Stimulated activated CD8-positive, alpha-beta memory T cell treated with anti-CD3 and anti-CD28 coated beads, Interleukin-4, amount 100 ng/mL, for 24 hours (primary cell): Measurements from ENCODE around the gene TBC1D22A.
"Not testable (repeated sequence)": the region's sequence is repeated elsewhere in the genome, so short reads cannot be mapped to it uniquely, and the experiment has no call there.

Experiments
- DNase-seq: peaks from one replicate; pipeline ENCODE4 v3.0.0-alpha.2; 2020; ENCODE audit warnings: low read depth

Gene TBC1D22A

DNA sequence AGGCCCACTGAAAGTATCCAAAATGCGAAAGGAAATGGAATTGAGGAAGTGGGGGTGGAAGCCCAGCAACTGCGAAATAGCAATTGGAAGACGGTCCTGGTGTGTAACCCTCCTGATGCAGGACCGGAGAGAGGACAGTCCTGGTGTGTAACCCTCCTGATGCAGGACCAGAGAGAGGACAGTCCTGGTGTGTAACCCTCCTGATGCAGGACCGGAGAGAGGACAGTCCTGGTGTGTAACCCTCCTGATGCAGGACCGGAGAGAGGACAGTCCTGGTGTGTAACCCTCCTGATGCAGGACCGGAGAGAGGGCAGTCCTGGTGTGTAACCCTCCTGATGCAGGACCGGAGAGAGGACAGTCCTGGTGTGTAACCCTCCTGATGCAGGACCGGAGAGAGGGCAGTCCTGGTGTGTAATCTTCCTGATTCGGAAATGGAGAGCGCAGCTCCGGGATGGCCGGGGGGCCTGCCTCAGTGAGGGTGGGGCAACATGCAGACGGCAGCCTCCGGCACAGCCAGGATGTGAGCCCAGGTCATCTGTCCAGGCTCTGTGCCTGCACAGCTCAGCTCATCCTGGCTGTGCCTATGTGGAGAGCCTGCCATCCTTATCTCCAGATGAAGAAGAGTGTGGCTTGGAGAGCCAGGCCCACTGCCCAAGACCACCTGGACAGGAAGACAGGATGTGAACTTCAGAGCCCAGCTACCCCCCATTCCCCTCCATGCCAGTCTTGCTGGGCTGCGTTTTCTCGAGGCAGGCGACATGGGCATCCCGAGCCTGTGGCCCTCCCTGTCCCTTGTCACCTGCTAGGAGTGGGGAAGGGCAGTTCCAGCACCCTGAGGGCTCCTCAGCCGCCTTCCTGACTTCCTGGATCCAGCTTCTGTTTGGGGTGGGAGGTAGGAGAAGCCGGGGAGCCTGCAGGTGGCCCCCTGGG is 408.3 kb downstream of the TBC1D22A start:
- not testable (repeated sequence) for DNase-seq

DNA sequence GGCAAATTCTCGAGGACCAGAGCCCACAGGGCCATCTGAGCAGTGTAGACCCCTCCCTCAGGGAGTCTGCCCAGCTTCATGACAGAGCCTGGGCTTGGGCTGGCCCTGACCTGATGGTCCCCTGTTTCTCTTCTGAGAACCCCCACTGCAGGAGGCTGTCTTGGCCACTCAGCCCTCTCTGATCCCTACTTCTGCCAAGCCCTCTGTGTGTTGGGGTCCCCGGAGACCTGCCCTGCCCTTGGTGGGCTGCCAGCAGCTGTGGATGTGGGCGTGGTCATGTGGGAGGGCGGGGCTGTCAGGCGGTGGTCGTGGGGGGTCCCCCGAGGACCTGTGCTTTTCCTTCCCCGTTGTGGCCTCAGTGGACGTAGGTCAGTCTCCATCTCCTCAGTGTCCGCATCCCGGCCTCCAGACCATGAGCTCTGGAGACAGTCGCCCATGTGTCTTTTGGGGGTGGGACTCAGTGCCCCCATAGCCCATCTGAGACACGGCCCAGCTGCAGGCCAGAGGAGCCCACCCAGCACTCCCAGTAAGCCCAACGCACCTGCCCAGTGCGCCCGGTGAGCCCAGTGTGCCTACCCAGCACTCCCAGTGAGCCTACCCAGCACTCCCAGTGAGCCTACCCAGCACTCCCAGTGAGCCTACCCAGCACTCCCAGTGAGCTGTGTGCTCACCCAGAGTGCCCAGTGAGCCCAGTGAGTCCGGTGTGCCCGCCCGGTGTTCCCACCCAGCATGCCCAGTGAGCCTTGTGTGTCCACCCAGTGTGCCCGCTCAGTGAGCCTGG is 409.2 kb downstream of the TBC1D22A start:
- DNase-seq = no peak

DNA sequence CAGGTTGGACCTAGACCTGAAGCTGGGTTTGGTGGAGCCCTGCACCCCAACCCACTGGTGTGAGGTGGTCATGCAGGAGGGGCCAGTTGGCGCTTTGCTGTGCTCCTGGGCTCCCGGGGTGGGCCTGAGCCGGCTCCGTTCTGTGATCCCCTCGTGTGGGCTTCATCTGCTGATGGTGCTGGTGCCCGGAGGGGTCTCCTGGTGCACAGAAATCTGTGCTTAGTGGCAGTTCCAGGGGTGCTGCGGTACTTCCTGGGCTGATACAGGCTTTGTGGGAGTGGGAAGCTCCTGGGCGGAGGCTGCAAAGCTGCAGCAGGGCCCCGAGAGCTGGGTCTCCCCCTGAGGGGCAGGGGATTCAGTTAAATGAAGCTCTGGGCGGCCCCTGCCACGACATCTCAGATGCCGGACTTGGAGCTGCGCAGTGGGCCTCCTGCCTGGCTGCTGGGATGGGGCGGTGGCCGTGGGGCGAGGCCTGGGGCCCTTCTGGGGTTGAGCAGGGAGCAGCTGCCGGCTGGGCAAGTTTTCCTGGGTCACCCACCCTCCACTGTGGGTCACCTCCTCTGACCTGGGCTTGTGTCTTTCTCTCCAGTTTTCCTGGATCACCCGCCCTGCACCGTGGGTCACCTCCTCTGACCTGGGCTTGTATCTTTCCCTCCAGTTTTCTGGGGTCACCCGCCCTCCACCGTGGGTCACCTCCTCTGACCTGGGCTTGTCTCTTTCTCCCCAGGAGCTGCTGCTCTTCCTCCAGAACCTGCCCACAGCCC is 410.5 kb downstream of the TBC1D22A start:
- no peak for DNase-seq

DNA sequence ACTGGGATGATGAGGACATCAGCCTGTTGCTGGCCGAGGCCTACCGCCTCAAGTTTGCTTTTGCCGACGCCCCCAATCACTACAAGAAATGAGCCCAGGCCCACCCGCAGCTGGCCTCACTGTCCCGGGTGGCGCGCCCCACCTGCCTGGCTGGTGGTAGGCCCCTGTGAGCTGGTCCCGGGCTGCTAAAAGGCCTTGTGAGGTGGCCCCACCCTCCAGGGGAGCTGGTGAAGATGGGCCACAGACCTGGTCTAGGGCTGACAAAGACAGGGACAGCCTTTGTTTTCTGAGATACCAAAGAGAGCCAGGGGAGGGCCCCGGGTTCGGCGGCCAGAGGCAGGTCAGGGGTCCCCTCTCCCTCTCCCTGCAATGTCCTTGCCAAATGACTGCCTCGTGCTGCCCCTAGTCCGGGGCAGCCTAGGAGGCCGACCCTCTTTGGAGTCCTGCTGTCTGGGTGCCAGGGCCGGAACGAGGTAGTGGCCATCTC is 411.1 kb downstream of the TBC1D22A start:
- no peak for DNase-seq

DNA sequence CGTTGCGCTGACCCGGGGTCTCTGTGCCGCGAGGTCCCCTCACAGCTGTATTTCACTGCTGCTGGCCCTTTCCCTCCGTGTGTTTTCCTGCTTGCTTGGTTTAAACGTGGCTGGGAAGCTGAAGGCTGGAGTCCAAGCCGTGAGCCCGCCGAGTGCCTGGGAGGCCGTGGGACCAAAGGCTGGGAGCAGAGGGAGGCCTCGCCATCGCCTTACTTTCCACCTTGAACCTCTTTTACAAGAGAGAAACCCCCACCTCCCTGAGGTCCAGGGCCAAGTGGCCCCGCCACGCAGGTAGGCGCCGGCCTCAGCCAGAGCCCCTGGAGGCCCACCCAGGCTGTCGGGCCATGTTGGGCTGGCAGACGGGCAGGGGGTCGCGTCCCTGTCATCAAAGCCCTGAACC is 411.6 kb downstream of the TBC1D22A start:
- no peak for DNase-seq

DNA sequence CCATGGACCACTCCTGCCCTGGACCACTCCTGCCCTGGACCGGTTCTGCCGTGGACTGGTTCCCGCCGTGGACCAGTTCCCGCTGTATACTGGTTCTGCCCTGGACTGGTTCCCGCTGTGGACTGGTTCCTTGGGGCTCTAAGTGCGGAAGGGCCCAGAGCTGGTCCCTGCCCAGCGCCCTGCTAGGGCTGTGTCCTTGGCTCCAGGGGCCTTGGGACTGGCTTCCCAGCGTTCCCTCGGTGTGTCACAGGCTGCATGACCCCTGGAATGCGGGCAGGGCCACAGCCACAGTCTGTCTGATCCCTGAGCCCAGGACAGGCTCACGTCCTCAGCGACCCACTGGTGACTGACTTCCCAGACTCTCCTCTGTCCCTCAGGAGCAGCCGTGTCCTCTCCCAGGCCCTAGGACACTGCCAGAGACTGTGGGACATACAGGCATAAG is 412.2 kb downstream of the TBC1D22A start:
- no peak for DNase-seq

DNA sequence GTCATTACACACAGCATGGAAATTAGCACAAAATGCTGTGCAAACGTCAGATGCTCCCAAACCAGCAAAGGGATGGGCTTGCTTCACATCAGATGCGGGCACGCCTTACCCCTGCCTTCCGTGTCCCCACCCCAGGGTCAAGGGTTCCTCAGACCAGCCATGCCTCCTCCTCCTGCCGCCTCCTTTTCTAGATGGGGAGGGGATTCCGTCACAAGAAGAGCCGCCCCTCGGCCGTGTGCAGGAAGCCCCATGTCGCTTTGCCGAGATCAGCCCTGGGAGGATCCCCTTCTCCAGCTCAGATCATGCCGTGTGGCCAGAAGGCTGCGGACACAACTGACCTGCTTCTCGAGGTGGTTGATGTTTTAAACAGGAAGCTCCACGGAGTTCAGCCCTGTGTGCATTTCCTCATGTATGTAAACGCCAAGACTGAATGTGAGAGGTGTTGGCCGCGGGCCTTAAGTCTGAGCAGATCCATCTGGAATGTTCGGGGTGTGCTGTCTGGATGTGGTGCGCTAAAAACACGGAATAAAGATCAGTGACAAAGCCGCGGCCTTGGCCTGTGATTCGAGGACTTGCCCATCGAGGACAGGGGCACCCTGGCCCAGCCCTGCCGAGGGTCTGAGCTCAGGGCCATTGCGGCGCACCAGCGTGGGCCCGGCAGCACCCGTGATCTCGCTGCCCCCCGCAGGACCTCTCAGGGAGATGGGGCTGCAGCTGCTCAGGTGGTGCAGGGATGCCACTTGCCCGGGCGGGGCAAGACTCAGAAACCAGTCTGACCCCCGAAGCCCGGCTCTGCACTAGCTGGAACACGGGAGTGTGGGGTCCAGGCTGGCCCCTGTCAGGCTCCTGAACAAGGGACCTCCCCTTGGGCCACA is 412.9 kb downstream of the TBC1D22A start:
- DNase-seq = no peak

DNA sequence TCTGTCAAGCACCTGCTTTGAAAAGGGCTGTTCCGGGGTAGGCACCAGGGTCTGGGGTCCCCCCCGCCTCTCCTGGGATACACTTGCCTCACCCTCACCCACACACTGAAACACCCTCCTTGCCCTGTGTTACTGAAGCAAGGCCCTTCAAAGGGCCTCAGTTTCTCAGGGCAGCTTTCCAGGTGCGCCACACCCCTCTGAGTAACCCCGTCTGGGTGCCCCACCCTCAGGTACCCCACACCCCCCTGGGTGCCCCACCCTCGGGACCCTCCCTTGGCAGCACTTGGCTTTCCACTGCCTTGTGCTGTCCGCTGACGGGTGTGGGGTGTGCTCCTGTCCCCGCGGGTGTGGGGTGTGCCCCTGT is 413.6 kb downstream of the TBC1D22A start:
- no peak for DNase-seq

DNA sequence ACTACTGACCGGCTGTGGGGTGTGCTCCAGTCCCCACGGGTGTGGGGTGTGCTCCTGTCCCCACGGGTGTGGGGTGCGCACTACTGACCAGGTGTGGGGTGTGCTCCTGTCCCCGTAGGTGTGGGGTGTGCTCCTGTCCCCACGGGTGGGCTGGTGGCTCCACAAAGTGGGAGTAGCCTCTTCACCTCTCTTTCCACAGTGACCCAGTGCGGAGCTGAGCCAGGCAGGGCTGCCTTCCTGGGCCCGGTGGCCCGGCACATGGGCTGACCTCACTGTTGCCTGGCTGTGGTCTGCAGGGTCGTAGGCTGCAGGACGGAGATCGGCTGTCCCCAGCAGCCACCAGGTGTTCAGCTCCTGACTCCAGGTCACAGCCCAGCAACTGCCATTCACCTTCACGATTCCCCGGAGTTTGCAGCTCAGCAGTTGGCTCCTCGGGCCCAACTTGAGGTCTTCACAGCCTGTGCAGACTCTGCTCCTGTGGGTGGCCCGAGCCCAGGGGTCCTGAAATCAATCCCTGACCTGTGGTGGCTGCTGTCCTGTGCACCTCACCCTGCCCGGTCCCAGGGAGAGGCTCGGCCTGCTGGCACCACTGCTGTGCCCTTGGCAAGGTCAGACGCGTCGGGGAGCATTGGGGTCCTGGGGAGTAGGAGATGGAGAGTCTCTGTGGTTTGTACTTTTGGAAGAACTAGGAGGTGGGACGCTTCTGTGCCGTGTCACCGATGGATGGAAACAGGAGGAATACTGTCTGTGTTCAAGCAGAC is 414.3 kb downstream of the TBC1D22A start:
- no peak for DNase-seq

DNA sequence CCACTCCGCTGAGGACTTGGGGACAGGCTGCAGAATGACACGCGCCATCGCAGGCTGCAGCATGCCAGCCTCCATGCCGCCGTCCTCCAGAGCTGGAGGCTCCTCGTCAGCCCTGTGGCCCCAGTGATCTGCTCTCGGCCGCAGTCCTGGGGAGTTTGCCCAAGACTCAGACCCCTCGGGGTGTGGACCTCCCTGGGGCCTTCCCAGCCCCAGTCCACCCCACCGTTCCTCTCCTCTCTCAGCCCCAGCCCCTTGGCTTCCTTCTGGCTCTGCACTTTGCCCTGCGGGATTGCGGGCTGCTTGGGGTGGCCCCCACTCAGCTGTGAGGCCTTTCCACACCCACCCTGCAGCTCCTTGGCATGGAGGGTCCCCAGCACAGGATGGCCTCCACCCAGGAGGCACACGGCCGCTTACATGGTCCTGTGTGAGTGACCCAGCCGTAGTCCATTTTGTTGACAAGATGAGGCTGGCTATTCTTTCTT is 414.9 kb downstream of the TBC1D22A start:
- DNase-seq = no peak

DNA sequence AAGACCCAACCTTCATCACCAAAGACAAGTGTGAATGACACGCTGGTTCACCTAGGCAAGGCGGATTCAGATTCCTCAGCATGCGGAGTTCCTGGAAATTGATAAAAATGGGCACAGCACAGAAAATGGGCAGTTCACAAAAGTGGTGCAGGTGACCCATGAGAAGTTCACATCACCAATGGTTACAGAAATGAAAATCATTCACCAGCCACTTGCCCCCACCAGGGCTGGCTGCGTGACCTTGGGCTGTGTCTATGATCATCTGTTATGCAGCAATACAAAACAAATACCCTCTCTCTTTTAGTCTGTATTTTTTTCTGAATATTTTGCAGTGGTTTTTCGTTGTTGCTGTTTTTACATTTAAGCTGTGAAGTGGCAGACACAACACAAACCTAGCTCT is 415.9 kb downstream of the TBC1D22A start:
- no peak for DNase-seq

DNA sequence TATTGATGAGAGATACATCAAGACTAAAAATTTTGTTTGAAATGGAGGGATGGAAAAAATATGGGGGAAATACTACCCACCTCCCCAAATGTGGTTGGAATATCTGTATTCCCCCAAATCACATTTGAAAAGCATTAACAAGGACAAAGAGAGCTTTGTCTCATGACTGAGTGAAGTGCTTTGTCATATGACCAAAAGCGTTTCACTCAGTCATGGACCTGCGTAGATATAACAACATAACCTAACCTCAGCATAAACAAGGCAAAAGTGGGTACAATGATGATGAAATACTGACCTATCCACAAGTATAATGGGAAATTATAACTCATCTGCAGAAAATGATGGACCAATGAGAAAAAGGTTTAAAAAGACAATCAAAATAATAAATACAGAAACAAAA is 418.3 kb downstream of the TBC1D22A start:
- DNase-seq = no peak

DNA sequence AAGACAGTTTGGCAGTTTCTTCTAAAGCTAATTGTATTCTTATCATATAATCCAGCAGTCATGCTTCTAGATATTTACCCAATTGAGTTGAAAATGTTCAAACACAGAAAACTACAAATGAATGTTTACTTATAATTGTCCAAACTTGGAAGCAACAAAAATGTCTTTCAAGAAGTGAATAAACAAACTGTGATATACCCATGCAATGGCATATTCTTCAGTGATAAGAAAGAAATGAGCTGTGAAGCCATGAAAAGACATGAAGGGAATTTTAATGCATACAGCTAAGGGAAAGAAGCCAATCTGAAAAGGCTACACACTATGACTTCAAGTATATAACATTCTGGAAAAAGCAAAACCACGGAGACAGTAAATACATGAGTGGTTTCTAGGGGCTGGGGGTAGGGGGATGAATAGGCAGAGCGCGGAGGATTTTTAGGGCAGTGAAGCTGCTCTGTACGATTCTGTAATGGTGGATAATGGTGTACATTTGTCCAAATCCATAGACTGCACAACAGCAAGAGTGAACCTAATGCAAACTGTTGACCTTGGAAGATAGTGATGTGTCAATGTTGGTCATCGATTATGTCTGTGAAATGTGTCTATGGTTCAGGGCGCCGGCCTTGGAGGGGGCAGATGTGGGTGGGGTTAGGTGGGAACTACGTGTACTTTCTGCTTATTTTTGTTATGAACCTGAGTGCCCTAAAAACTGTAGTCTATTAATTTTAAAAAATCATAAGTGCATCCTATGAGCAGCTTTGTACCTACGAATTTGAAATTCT is 424.9 kb downstream of the TBC1D22A start:
- DNase-seq = no peak

DNA sequence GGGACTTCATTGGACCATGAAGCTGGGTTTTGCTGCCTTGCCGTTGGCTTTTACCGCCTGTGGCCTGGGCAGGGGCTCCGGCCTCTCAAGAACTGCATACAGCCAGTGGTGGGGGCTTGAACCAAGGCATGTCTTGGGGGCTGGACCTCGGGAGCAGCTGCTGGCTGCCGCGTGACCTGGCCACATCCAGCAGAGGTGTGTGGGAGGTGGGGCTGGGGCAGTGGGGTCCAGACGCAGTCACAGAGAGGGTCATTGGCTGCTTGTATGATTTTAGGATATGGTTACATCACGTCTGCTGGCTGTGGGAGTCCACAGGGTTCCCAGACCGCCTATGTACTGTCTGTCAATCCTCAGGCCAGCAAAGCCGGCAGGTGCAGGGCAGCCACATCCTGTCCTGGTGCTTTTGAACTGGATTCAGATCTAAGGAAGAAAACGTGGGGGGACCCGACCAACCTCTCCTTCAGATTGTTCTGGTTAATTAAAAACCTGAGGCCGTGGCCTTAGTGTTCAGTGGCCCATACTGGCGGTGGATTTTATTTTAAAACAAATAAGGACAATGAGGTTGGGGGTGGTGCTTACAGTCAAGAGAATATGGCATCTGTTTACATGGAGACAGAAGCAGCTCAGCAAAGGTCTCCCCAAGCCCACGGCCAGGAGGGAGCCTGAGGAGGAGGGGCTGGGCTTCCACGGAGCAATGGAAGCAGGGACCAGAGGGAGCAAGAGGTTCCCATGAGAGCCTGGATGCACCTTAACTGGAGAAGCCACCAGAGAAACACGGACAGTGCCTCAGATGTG is 426.0 kb downstream of the TBC1D22A start:
- DNase-seq = no peak

DNA sequence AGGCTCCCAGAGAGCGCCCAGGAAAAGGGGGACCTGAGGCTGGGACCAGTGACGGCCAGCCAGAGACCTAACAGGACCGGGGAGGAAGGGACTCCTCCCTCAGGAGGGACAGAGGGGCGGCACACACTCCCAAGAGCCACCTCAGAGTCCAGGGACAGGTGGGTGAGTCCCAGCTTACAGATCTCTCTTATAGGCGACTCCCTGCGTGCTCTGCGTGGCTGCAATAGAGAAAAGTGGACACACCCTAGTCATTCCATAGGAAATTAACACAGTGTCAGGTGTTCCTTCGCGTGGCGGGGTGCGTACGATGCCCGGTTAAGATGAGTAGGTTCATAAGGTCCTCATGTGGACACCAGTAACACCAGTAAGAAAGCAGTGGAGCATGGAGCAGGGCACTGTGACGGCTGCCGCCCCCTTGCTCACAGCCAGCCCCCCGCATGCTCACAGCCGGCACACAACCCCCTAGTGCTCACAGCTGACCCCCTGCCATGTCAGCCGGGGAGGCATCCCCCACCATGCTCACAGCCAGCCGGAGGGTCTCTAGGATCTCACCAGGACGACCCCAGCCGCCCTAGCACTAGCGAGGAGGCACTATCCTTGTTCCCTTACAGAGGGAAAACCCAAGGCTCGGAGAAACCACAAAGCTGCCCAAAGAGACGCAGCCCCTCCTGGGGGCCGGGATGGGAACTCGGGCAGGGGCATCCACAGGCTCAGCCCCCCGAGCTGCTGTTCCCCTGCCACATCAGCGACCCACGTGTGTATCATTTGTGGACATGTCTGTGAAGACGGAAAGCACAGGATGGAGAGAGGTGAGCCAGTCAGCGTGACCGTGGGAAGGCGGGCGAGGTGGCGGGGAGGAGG is 426.8 kb downstream of the TBC1D22A start:
- no peak for DNase-seq

DNA sequence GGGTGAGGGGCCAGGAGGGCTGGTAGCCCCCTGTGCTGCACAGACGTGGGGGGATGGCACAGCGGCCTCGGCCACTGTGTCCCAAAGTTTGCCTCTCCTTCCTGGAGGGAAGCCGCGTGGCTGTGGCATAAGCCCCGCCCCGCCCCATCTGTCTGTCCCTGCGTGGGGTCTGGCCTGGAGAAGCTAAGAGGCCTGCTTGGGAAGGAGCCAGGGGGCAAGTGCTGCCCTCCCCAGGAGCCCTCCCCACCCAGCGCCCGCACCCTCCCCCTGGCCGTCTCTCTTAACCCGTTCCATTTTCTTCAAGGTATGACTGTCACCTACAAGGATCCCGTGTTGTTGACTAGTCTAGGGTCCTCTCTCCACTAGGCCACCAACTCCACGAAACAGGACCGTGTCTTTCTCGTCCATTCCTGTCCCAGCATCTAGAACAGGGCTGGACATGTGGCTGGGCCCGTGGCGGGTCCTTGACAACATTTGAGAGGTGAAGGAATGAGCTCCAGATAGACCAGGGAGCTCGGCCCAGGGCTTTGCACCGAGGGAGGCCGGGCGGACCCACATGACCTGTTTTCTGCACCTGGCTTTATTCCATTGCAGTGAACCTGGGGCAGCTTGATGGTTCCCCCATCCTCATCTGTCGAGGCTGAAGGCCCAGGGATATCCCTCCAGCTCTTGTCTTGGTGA is 428.0 kb downstream of the TBC1D22A start:
- no peak for DNase-seq
